Panc1 (cell line): ENCODE results near the gene TVP23A.

Experiments used
- POLR2AphosphoS5 ChIP-seq: IDR thresholded peaks from 2 replicates; pipeline ENCODE4 v1.6.1; 2012; ENCODE audit warnings: mild to moderate bottlenecking, low read depth, low read length, moderate library complexity
- TF ChIP-seq, protein P1 (sequence below): fragments of 450-650 bp; IDR thresholded peaks from 2 replicates; pipeline ENCODE4 v1.5.1; 2017; ENCODE audit warnings: mild to moderate bottlenecking

DNA sequence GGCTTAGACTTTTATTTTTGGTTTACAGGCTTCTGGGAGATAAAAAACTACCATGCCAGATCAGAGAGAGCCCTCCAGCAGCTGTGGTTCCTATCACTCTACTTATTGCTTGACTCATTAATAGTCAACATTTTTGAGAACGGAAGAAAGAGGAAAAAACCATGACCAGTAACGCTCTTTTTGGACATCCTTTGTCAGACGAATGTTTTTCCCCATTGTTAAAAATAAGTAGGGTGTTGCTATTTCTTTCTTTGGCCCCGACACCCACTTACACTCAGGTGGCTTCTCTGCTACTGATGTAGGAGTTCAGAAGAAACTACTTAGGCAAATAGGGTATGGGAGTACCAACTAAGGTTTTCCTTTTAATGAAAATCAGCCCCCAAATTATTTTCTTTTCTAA, 27.5 kb downstream of the TVP23A start:
- TF ChIP-seq, protein P1, sequence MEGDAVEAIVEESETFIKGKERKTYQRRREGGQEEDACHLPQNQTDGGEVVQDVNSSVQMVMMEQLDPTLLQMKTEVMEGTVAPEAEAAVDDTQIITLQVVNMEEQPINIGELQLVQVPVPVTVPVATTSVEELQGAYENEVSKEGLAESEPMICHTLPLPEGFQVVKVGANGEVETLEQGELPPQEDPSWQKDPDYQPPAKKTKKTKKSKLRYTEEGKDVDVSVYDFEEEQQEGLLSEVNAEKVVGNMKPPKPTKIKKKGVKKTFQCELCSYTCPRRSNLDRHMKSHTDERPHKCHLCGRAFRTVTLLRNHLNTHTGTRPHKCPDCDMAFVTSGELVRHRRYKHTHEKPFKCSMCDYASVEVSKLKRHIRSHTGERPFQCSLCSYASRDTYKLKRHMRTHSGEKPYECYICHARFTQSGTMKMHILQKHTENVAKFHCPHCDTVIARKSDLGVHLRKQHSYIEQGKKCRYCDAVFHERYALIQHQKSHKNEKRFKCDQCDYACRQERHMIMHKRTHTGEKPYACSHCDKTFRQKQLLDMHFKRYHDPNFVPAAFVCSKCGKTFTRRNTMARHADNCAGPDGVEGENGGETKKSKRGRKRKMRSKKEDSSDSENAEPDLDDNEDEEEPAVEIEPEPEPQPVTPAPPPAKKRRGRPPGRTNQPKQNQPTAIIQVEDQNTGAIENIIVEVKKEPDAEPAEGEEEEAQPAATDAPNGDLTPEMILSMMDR = no peak
- no peak for TF ChIP-seq POLR2AphosphoS5
